ENCODE measurements around the gene SPATA2.
"Not testable (repeated sequence)": the region's sequence is repeated elsewhere in the genome, so short reads cannot be mapped to it uniquely, and the experiment has no call there.

Gene SPATA2

GRCh38 chr20:49904440-49905214, 10.7 kb downstream of the SPATA2 start:
- no peak for DNase-seq (ENCODE audit: low read depth in 2 of 2)

DNA sequence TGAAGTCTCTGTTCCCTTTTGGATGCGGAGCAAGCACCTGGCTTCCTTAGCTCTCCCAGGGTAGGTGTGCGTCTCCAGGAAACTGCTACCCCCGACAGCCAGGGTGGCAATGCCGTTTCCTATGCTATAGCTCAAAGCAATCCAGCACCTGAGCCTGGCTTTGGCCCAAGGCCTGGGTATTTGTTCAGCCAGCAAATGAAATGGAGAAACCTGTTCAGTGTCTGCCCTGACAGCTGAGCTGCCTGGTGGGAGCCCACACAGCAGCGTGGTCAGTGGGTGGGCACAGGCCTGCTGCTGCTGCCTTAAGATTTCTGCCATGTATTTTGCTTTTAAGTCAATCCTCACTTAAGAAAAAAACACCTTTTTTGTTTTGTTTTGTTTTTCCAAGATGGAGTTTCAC, 13.7 kb downstream of the SPATA2 start:
- DNase-seq (ENCODE audit: low read depth in 2 of 2) = no peak

GRCh38 chr20:49899541-49900383, 15.6 kb downstream of the SPATA2 start:
- no peak for DNase-seq (ENCODE audit: low read depth in 2 of 2)

GRCh38 chr20:49896204-49896603, 19.1 kb downstream of the SPATA2 start:
- DNase-seq (ENCODE audit: low read depth in 2 of 2) = no peak

GRCh38 chr20:49895474-49896093, 19.7 kb downstream of the SPATA2 start:
- not testable (repeated sequence) for DNase-seq (ENCODE audit: low read depth in 2 of 2)

DNA sequence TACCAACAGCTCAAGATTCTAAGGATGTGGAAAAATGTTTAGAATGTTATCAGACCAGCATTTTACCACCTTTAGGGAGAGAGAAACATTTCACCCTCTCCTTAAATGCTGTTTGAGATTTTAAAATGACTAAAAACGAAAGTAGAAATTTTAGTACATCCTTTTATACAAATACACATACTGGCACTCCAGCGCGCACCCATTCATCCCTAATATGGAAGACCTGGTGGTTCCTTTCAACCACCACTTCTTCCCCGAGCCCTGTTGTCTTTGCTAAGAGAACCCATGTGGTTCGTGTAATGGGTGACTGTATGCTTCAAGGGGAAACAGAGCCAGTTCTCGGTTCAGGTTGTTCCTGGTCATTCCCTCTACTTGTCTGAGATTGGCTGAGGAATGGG, 21.3 kb downstream of the SPATA2 start:
- no peak for DNase-seq (ENCODE audit: low read depth in 2 of 2)

DNA sequence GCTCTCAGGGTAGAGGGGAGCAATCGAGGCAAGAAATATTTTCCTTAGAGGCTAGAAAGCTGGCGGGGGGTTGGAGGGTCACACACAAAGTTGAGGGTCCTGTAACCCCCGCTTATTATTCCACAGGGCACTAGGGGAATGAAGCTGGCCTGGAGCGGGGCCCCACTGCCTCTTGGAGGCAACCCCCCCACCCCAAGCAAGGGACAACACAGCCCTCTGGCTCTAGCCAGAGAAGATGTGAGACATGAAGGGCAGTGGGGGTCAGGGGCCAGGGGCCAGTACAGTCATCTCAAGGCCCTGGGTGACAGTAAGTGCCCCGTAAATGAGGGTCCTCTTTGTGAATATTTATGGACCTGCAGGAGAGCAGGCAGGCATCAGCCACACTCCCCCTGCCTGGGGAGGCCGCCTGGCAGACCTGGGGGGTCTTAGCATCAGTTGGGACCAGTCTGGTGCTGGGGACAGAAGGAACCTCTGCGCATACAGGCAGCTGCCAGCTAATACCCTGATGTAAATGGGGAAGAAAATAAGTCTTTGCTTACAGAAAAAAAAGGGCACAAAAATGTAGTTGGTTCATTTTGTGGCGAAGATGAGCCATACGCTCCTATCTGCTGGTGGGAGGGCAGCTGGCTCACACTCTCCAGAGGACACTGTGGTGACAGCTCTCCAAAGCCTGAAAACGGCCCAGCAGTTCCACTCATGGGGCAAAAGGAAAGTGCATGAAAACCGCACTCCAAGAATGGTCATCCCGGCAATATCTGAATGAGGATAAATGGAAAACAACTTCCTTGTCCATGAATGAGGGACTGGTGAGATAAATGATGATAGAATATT, 21.9 kb downstream of the SPATA2 start:
- no peak for DNase-seq (ENCODE audit: low read depth in 2 of 2)

DNA sequence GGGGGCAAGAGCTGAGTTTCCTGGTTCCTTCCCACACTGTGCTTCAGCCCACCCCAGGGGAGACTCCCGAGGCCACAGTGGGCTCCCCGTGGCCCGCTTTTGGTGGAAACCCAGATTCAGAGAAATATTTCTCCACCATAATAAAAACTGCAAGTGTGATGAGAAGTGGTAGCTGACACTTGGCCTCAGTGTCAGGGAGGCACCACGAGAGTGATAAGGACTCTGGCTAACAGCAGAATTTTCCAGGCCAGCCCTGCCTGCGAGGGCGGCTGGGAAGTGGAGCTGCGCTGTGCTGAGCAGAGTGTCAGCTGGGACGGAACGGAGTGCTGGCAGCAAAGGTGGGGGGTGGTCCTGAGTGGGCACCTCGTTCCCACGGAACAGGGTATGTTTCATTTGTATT, 22.5 kb downstream of the SPATA2 start:
- DNase-seq (ENCODE audit: low read depth in 2 of 2) = no peak

- no peak for DNase-seq (ENCODE audit: low read depth in 2 of 2)
Measured at GRCh38 chr20:49892260-49892659, 23.1 kb downstream of the SPATA2 start.

- DNase-seq (ENCODE audit: low read depth in 2 of 2) = no peak
Measured at GRCh38 chr20:49891476-49892110, 23.7 kb downstream of the SPATA2 start.

DNA sequence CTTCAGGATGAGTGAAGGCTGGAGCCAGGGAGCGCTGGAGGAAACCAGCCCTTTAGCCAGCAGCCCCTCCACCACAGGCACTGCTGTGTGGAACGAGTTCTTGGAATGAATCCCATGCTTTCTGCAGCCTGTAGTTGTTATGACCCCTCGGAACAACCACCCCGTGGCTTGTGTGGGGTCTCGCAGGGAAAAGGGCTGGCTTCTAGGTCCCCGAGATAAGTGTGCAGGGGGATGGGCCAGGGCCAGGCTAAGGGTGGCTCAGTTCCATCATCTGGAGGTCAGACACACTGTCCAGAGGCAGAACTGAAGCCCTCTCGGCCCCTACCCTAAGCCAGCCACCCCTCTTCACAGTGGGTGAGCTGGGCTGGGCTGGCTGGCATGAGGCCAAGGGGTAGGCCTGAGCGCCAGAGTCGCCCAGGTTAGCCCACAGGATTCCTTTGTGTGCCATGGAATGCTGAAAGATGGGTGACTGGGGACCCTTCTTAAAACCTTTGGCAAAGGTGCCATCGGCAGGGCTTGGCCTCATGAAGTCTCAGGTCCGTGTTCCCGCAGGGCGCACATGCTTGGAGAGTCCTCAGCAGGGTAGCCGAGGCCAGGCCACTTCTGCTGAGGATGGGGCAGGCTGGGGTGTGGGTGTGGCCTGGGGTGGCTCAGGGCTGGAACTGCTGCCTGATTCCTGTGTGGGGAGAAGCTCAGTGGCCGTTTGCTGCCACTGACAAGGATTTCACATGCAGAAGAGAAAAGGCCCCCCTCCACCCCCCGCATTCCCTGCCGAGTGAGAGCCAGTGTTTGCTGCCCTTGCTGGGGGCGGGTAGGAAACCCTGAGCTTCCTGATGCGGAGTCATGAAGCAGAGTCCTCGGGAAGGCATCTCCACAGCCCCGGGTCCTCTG, 24.6 kb downstream of the SPATA2 start:
- no peak for DNase-seq (ENCODE audit: low read depth in 2 of 2)

DNA sequence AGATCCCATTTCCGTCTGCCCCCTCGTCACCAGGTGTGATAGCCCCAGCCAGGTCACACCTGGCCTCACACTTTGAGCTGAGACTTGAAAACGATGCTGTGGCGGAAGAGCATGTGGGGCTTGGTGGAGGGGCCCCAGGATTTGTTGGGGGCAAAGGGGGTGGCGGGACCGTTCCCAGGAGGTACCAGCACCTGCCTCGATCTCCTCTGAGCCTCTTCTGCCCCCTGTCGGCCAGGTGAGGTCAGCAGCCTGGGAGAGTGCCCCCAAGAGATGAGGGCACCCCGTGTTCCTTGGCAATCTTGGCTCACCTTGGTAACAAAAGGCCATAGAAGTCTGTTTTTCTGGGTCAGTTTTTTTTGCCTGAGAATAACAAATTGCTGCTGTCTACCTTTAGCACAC, 25.4 kb downstream of the SPATA2 start:
- no peak for DNase-seq (ENCODE audit: low read depth in 2 of 2)

DNA sequence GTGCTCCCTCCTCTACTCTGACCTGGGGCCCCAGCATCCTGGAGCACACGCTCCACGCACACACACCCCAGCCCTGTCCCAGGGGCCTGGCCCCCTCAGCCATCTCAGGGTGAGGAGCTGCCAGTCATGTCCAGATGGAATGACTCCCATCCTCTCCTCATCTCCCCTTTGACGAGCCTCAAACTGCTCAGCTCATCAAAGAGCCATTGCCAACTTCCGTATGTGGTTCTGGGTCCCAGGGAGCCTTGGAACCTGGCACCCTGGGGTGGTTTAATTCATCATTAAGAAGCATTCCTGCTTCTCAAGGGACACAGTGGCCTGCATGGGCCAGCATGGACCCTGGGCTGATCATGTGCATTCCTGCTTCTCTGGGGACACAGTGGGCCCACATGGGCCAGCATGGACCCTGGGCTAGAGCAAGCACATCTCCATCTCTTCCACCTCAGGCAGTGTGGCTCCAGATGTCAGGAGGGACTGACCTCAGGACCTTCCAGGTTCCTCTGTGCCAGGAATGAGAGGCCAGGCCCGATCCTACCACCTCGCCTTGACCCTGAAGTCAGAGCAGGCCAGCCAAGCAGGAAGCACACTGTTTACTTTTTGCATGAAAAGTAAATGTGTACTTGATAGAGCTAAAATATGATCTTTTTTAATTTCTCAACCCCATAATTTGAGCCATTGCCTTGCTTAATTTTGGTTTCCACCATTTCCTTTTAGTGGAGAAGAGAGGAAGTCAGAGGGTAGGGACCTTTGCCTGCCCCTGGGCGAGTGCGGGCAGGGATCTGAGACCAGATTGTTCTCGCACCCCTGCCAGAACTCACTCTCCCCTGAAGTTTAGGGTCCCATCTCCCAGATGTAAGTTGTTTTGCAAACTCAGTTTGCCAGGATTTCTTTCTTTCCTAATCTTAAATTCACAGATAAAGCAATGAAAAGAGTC, 26.1 kb downstream of the SPATA2 start:
- DNase-seq (ENCODE audit: low read depth in 2 of 2) = no peak

DNA sequence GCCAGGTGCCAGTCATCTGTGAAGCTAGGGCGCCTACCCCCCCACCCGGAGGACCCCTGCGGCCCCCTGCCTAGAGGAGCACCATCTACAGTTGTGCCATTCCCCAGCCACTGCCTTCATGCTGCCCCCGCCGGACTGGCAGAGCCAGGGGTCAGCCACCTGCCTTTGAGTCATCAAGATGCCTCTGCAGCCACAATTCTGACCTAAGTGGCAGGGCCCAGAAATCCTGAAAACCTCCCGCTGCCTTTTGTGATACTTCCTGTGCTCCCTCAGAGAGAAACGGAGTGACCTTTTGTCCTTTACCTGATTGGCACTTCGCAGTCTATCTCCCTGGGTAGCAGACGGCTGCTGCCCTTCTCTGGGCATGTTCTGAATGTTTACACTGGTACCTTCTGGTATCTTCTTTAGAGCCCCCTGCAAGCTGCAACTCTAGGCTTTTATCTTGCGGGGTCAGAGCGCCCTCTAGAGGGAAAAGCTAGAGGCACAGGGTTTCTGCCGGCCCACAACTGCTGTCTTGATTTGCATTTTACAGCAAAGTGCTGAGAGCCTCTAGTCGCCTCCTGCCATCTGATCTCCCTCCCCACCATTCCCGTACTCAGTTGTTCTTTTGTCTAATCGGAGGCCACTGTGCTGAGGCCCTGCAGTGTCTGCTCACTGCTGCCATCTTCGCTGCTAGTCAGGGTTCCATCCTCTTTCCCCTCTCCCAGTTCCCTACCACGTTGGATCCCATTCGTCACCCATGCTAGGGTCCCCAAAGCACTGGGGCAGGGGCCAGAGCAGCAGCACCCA, 26.9 kb downstream of the SPATA2 start:
- peak in 1 of 2 donors; percentile 9 for DNase-seq (ENCODE audit: low read depth in 2 of 2)

- no peak for DNase-seq (ENCODE audit: low read depth in 2 of 2)
Measured at GRCh38 chr20:49887251-49888211, 27.8 kb downstream of the SPATA2 start.

DNA sequence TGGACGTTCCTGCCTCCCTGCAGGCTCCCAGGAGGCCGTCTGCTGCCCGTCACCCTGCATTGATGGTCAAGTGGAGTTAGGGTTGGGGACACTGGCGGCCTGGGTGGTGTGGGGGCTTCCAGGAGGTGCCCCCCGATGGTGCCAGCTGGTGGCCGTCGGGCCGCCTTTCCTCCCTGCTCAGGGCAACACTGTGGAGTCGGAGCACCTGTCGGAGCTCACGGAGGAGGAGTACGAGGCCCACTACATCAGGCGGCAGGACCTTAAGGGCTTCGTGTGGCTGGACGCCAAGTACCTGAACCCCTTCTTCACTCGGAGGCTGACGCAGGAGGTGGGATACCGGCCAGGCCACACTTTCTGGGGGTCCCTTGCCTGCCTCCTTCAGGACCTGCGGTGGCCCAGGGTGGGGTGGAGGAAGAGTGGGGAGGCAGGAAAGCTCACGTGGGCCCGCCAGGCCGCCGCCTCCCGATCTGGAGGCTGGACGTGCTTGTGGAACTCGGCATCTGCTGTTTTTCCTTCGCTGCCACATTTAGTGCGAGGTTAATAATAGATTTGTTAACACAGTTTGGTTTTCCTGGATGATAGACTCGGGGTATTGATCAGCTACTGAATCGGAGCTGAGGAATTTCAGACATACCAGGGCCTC, 28.6 kb downstream of the SPATA2 start:
- no peak for DNase-seq (ENCODE audit: low read depth in 2 of 2)
